HepG2 (cell line): ENCODE results near the gene OR56A3. TPM values are rescaled to one million over a fixed set of nuclear protein-coding genes. Genes with fewer than 3 reads are reported as not detected.

ENCODE experiments used
- ATAC-seq: fragments of 200-7000 bp; cut with Tn5 transposase; 3 replicates; pipeline ENCODE4 v1.9.1; 2020; ENCODE audit warnings: mild to moderate bottlenecking, moderate library complexity
- BruUV-seq: library from RNA; stranded (reverse); fragments of 400-500 nt; replicated peaks from 2 replicates; lab custom pipeline; 2021; lab: Mats Ljungman, UMichigan
- CTCF ChIA-PET: fragments of 300-600 bp; formaldehyde crosslinking; extraction: SDS; loops from one replicate; lab custom pipeline; 2021; ENCODE audit warnings: low total read pairs, inconsistent platforms, low intra/inter-chr PET ratio; lab: Yijun Ruan, JAX
- POLR2A ChIA-PET: fragments of 350-600 bp; sonication (Branson Sonifier 250); formaldehyde crosslinking; loops from one replicate; lab custom pipeline; 2020; ENCODE audit warnings: antibody characterized with exemption, inconsistent platforms; lab: Yijun Ruan, JAX
- DNase-seq: peaks from one replicate; pipeline ENCODE4 v3.0.0-alpha.2; 2015; ENCODE audit warnings: low spot score
- FAIRE-seq: peaks from 3 replicates; lab custom pipeline; 2011; peaks lifted over from hg19 to GRCh38; lab: Jason Lieb, UNC
- H2AFZ ChIP-seq: one replicate; pipeline ENCODE4 v1.6.1; 2011; ENCODE audit warnings: low read length, inconsistent platforms
- H3K27ac ChIP-seq: fragments of 300-600 bp; 3 replicates; pipeline ENCODE4 v1.8.0; 2011; ENCODE audit warnings: mixed run types, mild to moderate bottlenecking, mixed read lengths, low read length, inconsistent platforms; ENCODE audit not compliant: insufficient read depth; ENCODE audit errors: extremely low read length
- H3K27me3 ChIP-seq, 2 experiments: fragments of 200-600 bp in 1 of 2; 2 replicates in 1 of 2; 3 replicates in 1 of 2; pipeline versions ENCODE4 v1.6.0 to v1.8.0; 2011; ENCODE audit warnings: low read length in 2 of 2, mild to moderate bottlenecking in 2 of 2, moderate library complexity in 2 of 2, inconsistent platforms in 1 of 2; ENCODE audit not compliant: insufficient read depth in 2 of 2, control insufficient read depth in 1 of 2
- H3K36me3 ChIP-seq, 2 experiments: fragments of 200-600 bp in 1 of 2; replicated peaks in 1 of 2; 2 replicates in 1 of 2; 3 replicates in 1 of 2; pipeline versions ENCODE4 v1.5.1 to v1.8.0; 2011; ENCODE audit warnings: low read length in 2 of 2, inconsistent platforms in 1 of 2; ENCODE audit not compliant: insufficient read depth in 2 of 2, control insufficient read depth in 1 of 2
- H3K4me1 ChIP-seq: 2 replicates; pipeline ENCODE4 v1.5.1; 2012; ENCODE audit warnings: low read length, inconsistent platforms; ENCODE audit not compliant: insufficient read depth
- H3K4me2 ChIP-seq: 2 replicates; pipeline ENCODE4 v1.6.0; 2011; ENCODE audit warnings: low read depth, low read length, inconsistent platforms
- H3K4me3 ChIP-seq, 3 experiments: fragments of 200-600 bp in 1 of 3; sonication (generic), shearing (Covaris generic) in 1 of 3; replicated peaks in 1 of 3; 2 replicates each; pipeline ENCODE4 v1.5.1; 2011 to 2016; ENCODE audit warnings: low read length in 3 of 3, inconsistent platforms in 2 of 3, low read depth in 2 of 3, mild to moderate bottlenecking in 2 of 3, control low read depth in 1 of 3, mixed read lengths in 1 of 3; ENCODE audit not compliant: insufficient read depth in 1 of 3
- H3K79me2 ChIP-seq: one replicate; pipeline ENCODE4 v1.6.1; 2011; ENCODE audit warnings: low read length, inconsistent platforms; ENCODE audit not compliant: insufficient read depth
- H3K9ac ChIP-seq: 2 replicates; pipeline ENCODE4 v1.6.0; 2011; ENCODE audit warnings: mild to moderate bottlenecking, low read depth, low read length, inconsistent platforms; ENCODE audit not compliant: insufficient read depth
- H3K9me3 ChIP-seq: 2 replicates; pipeline ENCODE4 v1.5.1; 2012; ENCODE audit warnings: mild to moderate bottlenecking, low read length
- H4K20me1 ChIP-seq: 2 replicates; pipeline ENCODE4 v1.6.0; 2011; ENCODE audit warnings: inconsistent platforms, mild to moderate bottlenecking, low read length, moderate library complexity; ENCODE audit not compliant: insufficient read depth
- DZIP1 ChIP-seq: sonication (generic); formaldehyde crosslinking; IDR thresholded peaks from 2 replicates; pipeline ENCODE4 v1.5.0; 2020; ENCODE audit warnings: mild to moderate bottlenecking, missing genetic modification reagents
- IRF1 ChIP-seq: sonication (generic); formaldehyde crosslinking; IDR thresholded peaks from 2 replicates; pipeline ENCODE4 v1.4.0; 2020; ENCODE audit warnings: low read depth, mild to moderate bottlenecking, missing genetic modification reagents
- KDM3A ChIP-seq: IDR thresholded peaks from 2 replicates; pipeline ENCODE4 v1.6.1; 2018; ENCODE audit warnings: low read depth, missing compliant biosample characterization
- KLF6 ChIP-seq: IDR thresholded peaks from 2 replicates; pipeline ENCODE4 v1.8.0; 2016; ENCODE audit warnings: missing biosample characterization, missing genetic modification reagents
- NFIB ChIP-seq: sonication (generic); formaldehyde crosslinking; IDR thresholded peaks from 2 replicates; pipeline ENCODE4 v1.9.0; 2021; ENCODE audit warnings: missing genetic modification reagents, mild to moderate bottlenecking, borderline replicate concordance
- RBM39 ChIP-seq: fragments of 200-400 bp; formaldehyde crosslinking; IDR thresholded peaks from one replicate; pipeline ENCODE4 v1.6.1; 2018; ENCODE audit warnings: antibody characterized with exemption, mild to moderate bottlenecking, low read depth, low read length; ENCODE audit not compliant: poor library complexity, severe bottlenecking
- SALL1 ChIP-seq: sonication (generic); formaldehyde crosslinking; IDR thresholded peaks from 2 replicates; pipeline ENCODE4 v1.8.0; 2022; ENCODE audit warnings: mild to moderate bottlenecking, missing genetic modification reagents
- ZNF282 ChIP-seq: fragments of 450-650 bp; IDR thresholded peaks from 2 replicates; pipeline ENCODE4 v1.6.1; 2018; ENCODE audit not compliant: partially characterized antibody
- ZNF639 ChIP-seq: conservative IDR thresholded peaks from 2 replicates; pipeline ENCODE4 v1.6.1; 2018; ENCODE audit warnings: missing genetic modification reagents
- ZSCAN12 ChIP-seq: sonication (generic); formaldehyde crosslinking; IDR thresholded peaks from 2 replicates; pipeline ENCODE4 v1.9.0; 2021; ENCODE audit warnings: mild to moderate bottlenecking, missing genetic modification reagents
- WGBS: methylation state at CpG from one replicate; pipeline ENCODE4 v1.1.6; 2017; ENCODE audit warnings: low lambda C conversion rate; 5-methylcytosine and 5-hydroxymethylcytosine counted together
- in situ Hi-C: cut with HindIII; loops from 2 replicates; pipeline ENCODE4 v1.10.0; 2017; ENCODE audit warnings: low pct_unique_long_range_greater_than_20kb; ENCODE audit not compliant: extremely low pct_ligation_motif_present
- intact Hi-C: fragments of 100-400 bp; cut with micrococcal nuclease; formaldehyde crosslinking; loops from one replicate; pipeline ENCODE4 v1.10.0; 2022; ENCODE audit not compliant: unreplicated experiment
- polyA plus RNA-seq, 8 experiments: library from polyadenylated mRNA; depleted of rRNA in 3 of 8; stranded (reverse) in 7 of 8; unstranded in 1 of 8; fragments of >200 nt; fragmentation: Illumina TruSeq in 4 of 8; extraction: Trizol in 4 of 8; gene quantifications; 2 replicates each; pipeline versions ENCODE4 v1.2.1 to v1.2.3, GENCODE V29; 2011 to 2016; ENCODE audit warnings: low read depth in 4 of 8, missing spikeins in 1 of 8, mixed read lengths in 1 of 8; ENCODE audit not compliant: insufficient read depth in 1 of 8
- total RNA-seq, 5 experiments: library from RNA; depleted of rRNA; stranded (reverse); fragments of >200 nt; fragmentation: Illumina TruSeq; extraction: Trizol; gene quantifications; 2 replicates each; pipeline ENCODE4 v1.2.3, GENCODE V29; 2016; ENCODE audit warnings: low read depth in 1 of 5

OR56A3 gene
- total and polyA plus RNA-seq, 2 of the 13 experiments (the other 11 are each of a cell fraction or from before 2014, with no cell fraction given) = not detected

GRCh38 chr11:5933116-5933515 lies 8.9 kb upstream of the OR56A3 start:
- Histone ChIP-seq H3K9me3 (no peaks in the 10 kb centered on the region), H3K27me3 (peaks cover 0 to 10% of the 10 kb centered on the region in 2 experiments; a peak in 2 of 5 replicates), H3K9ac (no peak overlapping the region), H3K36me3 (no peaks in the 10 kb centered on the region), H4K20me1 (no peaks in the 10 kb centered on the region), H2AFZ (no peak overlapping the region), H3K4me3 (no peak overlapping the region), H3K27ac (no peak overlapping the region), H3K79me2 (no peaks in the 10 kb centered on the region), H3K4me1 (no peaks in the 10 kb centered on the region), H3K4me2 (no peak overlapping the region)
- ChIA-PET POLR2A (no interaction called here), CTCF (no interaction called here)
- no peak for TF ChIP-seq ZSCAN12 (CRISPR knock-in tag)
- TF ChIP-seq DZIP1 = no peak
- no peak for TF ChIP-seq ZNF639 (CRISPR knock-in tag)
- no peak for TF ChIP-seq RBM39
- no peak for TF ChIP-seq KLF6 (CRISPR knock-in tag)
- TF ChIP-seq NFIB (CRISPR knock-in tag) = no peak
- no peak for TF ChIP-seq KDM3A (CRISPR knock-in tag)
- no peak for TF ChIP-seq SALL1 (CRISPR knock-in tag)
- no peak for TF ChIP-seq ZNF282
- TF ChIP-seq IRF1 = no peak
- intact Hi-C loops (no loop called here), in situ Hi-C loops (no loop called here)
- FAIRE-seq = no peak
- no peak for DNase-seq
- ATAC-seq = no peak
- 38% methylated on average over 10 of the region's 10 CpGs for WGBS
- BruUV-seq = no TSS peak
